CD14-positive monocyte (primary cell): ENCODE measurements around the gene ABTB2. TPM values are rescaled to one million over a fixed set of nuclear protein-coding genes. Genes with fewer than 3 reads are reported as not detected.

ENCODE experiments used
- DNase-seq, 3 donors: peaks; one replicate each; pipeline ENCODE4 v3.0.0-alpha.2; 2011 to 2022
- H2AFZ ChIP-seq: 2 replicates; pipeline ENCODE4 v1.6.0; 2012; ENCODE audit warnings: mild to moderate bottlenecking, low read depth, low read length, inconsistent platforms; ENCODE audit not compliant: insufficient read depth, poor library complexity, severe bottlenecking
- H3K27ac ChIP-seq, 2 donors: 1 replicate in 1 of 2; 2 replicates in 1 of 2; pipeline ENCODE4 v1.5.1; 2012 to 2013; ENCODE audit warnings: low read length in 2 of 2, control low read depth in 1 of 2, inconsistent platforms in 1 of 2, low read depth in 1 of 2, mild to moderate bottlenecking in 1 of 2
- H3K27me3 ChIP-seq, 2 donors: one replicate each; pipeline versions ENCODE4 v1.6.0 to v1.6.1; 2011 to 2013; ENCODE audit warnings: low read length in 2 of 2; ENCODE audit not compliant: control insufficient read depth in 2 of 2, insufficient read depth in 2 of 2
- H3K36me3 ChIP-seq, 2 donors: replicated peaks in 1 of 2; 1 replicate in 1 of 2; 2 replicates in 1 of 2; pipeline versions ENCODE4 v1.5.1 to v1.6.1; 2012 to 2013; ENCODE audit warnings: low read length in 2 of 2, control low read depth in 1 of 2, inconsistent platforms in 1 of 2, mild to moderate bottlenecking in 1 of 2; ENCODE audit not compliant: insufficient read depth in 2 of 2, control insufficient read depth in 1 of 2
- H3K4me1 ChIP-seq, 2 donors: 1 replicate in 1 of 2; 2 replicates in 1 of 2; pipeline versions ENCODE4 v1.5.1 to v1.6.1; 2012 to 2013; ENCODE audit warnings: low read length in 2 of 2, control low read depth in 1 of 2, inconsistent platforms in 1 of 2, mild to moderate bottlenecking in 1 of 2, moderate library complexity in 1 of 2; ENCODE audit not compliant: insufficient read depth in 2 of 2, control insufficient read depth in 1 of 2
- H3K4me2 ChIP-seq: replicated peaks from 2 replicates; pipeline ENCODE3; 2012; ENCODE audit warnings: low read length, moderate library complexity, mild to moderate bottlenecking; ENCODE audit not compliant: poor library complexity, severe bottlenecking; ENCODE audit errors: extremely low read depth
- H3K4me3 ChIP-seq, 3 experiments: fragments of 200-600 bp in 1 of 3; sonication (generic) in 1 of 3; replicated peaks in 1 of 3; 1 replicate in 2 of 3; 2 replicates in 1 of 3; pipeline ENCODE4 v1.5.1; 2011 to 2013; ENCODE audit warnings: low read length in 3 of 3, mild to moderate bottlenecking in 3 of 3, control low read depth in 2 of 3, low read depth in 2 of 3, inconsistent platforms in 1 of 3, moderate library complexity in 1 of 3
- H3K79me2 ChIP-seq: 2 replicates; pipeline ENCODE4 v1.6.0; 2012; ENCODE audit warnings: mild to moderate bottlenecking, control low read depth, inconsistent platforms, low read length, moderate library complexity; ENCODE audit not compliant: insufficient read depth
- H3K9ac ChIP-seq: 2 replicates; pipeline ENCODE4 v1.6.0; 2017; ENCODE audit warnings: low read length, mild to moderate bottlenecking; ENCODE audit not compliant: insufficient read depth, poor library complexity, severe bottlenecking
- H3K9me3 ChIP-seq, 2 donors: replicated peaks in 1 of 2; 1 replicate in 1 of 2; 2 replicates in 1 of 2; pipeline versions ENCODE4 v1.5.1 to v1.6.1; 2012 to 2013; ENCODE audit warnings: low read length in 2 of 2, control low read depth in 1 of 2; ENCODE audit not compliant: control insufficient read depth in 1 of 2, insufficient read depth in 1 of 2
- H4K20me1 ChIP-seq: 2 replicates; pipeline ENCODE4 v1.6.0; 2012; ENCODE audit warnings: mild to moderate bottlenecking, low read length, control low read depth, moderate library complexity; ENCODE audit not compliant: insufficient read depth
- H3K27ac Mint-ChIP-seq, 7 donors: one replicate each; pipeline ENCODE4 v1.8.0; 2020; ENCODE audit warnings: mild to moderate bottlenecking in 7 of 7, mixed read lengths in 7 of 7, moderate library complexity in 6 of 7, inconsistent platforms in 2 of 7
- H3K27me3 Mint-ChIP-seq, 3 donors: one replicate each; pipeline ENCODE4 v1.8.0; 2021 to 2022; ENCODE audit warnings: low read depth in 3 of 3, mild to moderate bottlenecking in 3 of 3, mixed read lengths in 3 of 3, moderate library complexity in 3 of 3, inconsistent platforms in 1 of 3
- H3K36me3 Mint-ChIP-seq, 2 donors: one replicate each; pipeline ENCODE4 v1.8.0; 2020; ENCODE audit warnings: mixed read lengths in 2 of 2, inconsistent platforms in 1 of 2, mild to moderate bottlenecking in 1 of 2
- H3K4me1 Mint-ChIP-seq: one replicate; pipeline ENCODE4 v1.8.0; 2020; ENCODE audit warnings: mild to moderate bottlenecking, mixed read lengths
- H3K4me3 Mint-ChIP-seq, 2 donors: one replicate each; pipeline ENCODE4 v1.8.0; 2020; ENCODE audit warnings: mild to moderate bottlenecking in 2 of 2, mixed read lengths in 2 of 2, moderate library complexity in 1 of 2
- H3K9me3 Mint-ChIP-seq, 7 donors: one replicate each; pipeline ENCODE4 v1.8.0; 2020 to 2022; ENCODE audit warnings: mixed read lengths in 7 of 7, mild to moderate bottlenecking in 6 of 7, moderate library complexity in 6 of 7, inconsistent platforms in 2 of 7
- WGBS: methylation state at CpG from one replicate; pipeline ENCODE4 v1.1.5; 2013; ENCODE audit warnings: missing lambda C conversion rate; ENCODE audit not compliant: insufficient coverage; 5-methylcytosine and 5-hydroxymethylcytosine counted together
- intact Hi-C, 2 donors: fragments of 100-400 bp; cut with micrococcal nuclease; formaldehyde crosslinking; loops; one replicate each; pipeline versions ENCODE4 v1.15.0 to v1.15.1; 2023
- polyA plus RNA-seq, 3 donors: library from polyadenylated mRNA; depleted of rRNA in 1 of 3; unstranded in 2 of 3; stranded (reverse) in 1 of 3; fragments of 300-500 nt in 2 of 3; fragments of >200 nt in 1 of 3; fragmentation: Illumina TruSeq in 2 of 3; gene quantifications; 1 replicate in 2 of 3; 2 replicates in 1 of 3; pipeline ENCODE4 v1.2.3, GENCODE V29; 2012 to 2021
- TF ChIP-seq, protein P1 (sequence below): fragments of 200-600 bp; IDR thresholded peaks from one replicate; pipeline ENCODE4 v1.8.0; 2022; ENCODE audit warnings: antibody characterized with exemption, mild to moderate bottlenecking

Gene ABTB2
- polyA plus RNA-seq, 3 donors, result 0.25 to 1.7 (median 0.26) TPM

DNA sequence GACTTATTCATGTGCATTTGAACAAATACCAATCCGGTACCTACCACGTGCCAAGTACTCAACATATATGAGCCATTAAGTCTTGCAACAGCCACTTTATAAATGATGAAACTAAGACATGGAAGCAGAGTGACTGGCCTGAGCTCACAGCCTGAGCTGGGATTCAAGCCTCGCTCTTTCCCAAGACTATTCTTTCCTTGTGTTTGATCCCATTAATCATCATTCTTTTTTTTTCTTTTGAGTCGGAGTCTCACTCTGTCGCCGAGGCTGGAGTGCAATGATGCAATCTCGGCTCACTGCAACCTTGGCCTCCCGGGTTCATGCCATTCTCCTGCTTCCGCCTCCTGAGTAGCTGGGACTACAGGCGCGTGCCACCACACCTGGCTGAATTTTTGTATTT lies 119.3 kb downstream of the ABTB2 start:
- WGBS, result 93% methylated on average over 6 of the region's 11 CpGs
- no peaks in the 10 kb centered on the region for H3K9me3 ChIP-seq
- Mint-ChIP-seq H3K36me3 (no peaks in the 10 kb centered on the region), H3K4me1 (peaks cover 9% of the 10 kb centered on the region), H3K27me3 (peaks cover 1 to 3% (median 2%) of the 10 kb centered on the region in 3 donors), H3K27ac (peak overlapping the region in 1 of 7 donors; percentile 48), H3K9me3 (peaks cover 0 to 1% (median 0%) of the 10 kb centered on the region in 7 donors), H3K4me3 (no peak overlapping the region)
- H3K4me3 ChIP-seq, result no peak overlapping the region
- DNase-seq, result peak in 1 of 3 donors; percentile 26
- H3K36me3 ChIP-seq, result no peaks in the 10 kb centered on the region
- no peak overlapping the region for H3K27ac ChIP-seq
- TF ChIP-seq, protein P1, sequence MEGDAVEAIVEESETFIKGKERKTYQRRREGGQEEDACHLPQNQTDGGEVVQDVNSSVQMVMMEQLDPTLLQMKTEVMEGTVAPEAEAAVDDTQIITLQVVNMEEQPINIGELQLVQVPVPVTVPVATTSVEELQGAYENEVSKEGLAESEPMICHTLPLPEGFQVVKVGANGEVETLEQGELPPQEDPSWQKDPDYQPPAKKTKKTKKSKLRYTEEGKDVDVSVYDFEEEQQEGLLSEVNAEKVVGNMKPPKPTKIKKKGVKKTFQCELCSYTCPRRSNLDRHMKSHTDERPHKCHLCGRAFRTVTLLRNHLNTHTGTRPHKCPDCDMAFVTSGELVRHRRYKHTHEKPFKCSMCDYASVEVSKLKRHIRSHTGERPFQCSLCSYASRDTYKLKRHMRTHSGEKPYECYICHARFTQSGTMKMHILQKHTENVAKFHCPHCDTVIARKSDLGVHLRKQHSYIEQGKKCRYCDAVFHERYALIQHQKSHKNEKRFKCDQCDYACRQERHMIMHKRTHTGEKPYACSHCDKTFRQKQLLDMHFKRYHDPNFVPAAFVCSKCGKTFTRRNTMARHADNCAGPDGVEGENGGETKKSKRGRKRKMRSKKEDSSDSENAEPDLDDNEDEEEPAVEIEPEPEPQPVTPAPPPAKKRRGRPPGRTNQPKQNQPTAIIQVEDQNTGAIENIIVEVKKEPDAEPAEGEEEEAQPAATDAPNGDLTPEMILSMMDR, result no peak
- intact Hi-C loops, result no loop called here
- peaks cover 9% of the 10 kb centered on the region in 2 donors for H3K4me1 ChIP-seq
- no peak overlapping the region for H2AFZ ChIP-seq
- no peaks in the 10 kb centered on the region for H3K27me3 ChIP-seq
- no peaks in the 10 kb centered on the region for H4K20me1 ChIP-seq
- no peak overlapping the region for H3K9ac ChIP-seq
- no peaks in the 10 kb centered on the region for H3K79me2 ChIP-seq
- no peak overlapping the region for H3K4me2 ChIP-seq

DNA sequence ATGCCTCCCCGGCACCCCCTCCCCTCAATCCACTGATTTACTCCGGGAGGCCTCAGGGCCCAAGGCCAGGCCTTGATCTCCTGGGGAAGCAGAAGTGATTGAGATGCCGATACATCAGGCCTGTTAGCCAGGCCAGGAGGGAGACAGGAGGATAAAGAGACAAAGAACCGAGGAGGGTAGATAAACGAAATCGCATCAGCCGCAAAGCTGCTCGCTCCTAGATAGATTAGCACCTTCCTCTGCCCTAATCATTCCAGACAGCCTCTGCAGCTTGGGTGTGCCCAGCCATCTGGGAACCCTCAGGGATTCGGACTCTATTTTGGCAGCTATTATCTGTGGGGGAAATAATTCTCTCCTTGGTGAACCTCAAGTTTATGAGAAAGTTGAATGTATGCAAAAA lies 121.2 kb downstream of the ABTB2 start:
- H3K79me2 ChIP-seq, result no peaks in the 10 kb centered on the region

More for the DNA sequence above, 121.2 kb downstream of the ABTB2 start:
- Mint-ChIP-seq H3K36me3 (no peaks in the 10 kb centered on the region), H3K4me3 (no peak overlapping the region), H3K27me3 (peaks cover 0 to 3% (median 2%) of the 10 kb centered on the region in 3 donors), H3K27ac (no peak overlapping the region), H3K4me1 (peaks cover 7% of the 10 kb centered on the region), H3K9me3 (no peaks in the 10 kb centered on the region)
- Histone ChIP-seq H3K4me3 (no peak overlapping the region), H3K4me1 (peaks cover 9% of the 10 kb centered on the region in 2 donors), H4K20me1 (no peaks in the 10 kb centered on the region), H3K27me3 (no peaks in the 10 kb centered on the region), H3K4me2 (no peak overlapping the region), H2AFZ (no peak overlapping the region), H3K9me3 (no peaks in the 10 kb centered on the region), H3K36me3 (no peaks in the 10 kb centered on the region), H3K9ac (no peak overlapping the region), H3K27ac (no peak overlapping the region)
- intact Hi-C loops, result no loop called here
- TF ChIP-seq, protein P1, result no peak
- DNase-seq, result no peak
- WGBS, result 80% methylated on average over 1 of the region's 9 CpGs
